Heart right ventricle (tissue), 16 donors: Measurements from ENCODE around the gene NLGN4X. TPM values are rescaled to one million over a fixed set of nuclear protein-coding genes. Genes with fewer than 3 reads are reported as not detected.

Experiments
- ATAC-seq, 8 donors: fragments of 200-7000 bp; cut with Tn5 transposase; one replicate each; pipeline ENCODE4 v1.9.1; 2020; ENCODE audit warnings: mild to moderate bottlenecking in 8 of 8, moderate library complexity in 8 of 8, moderate number of reproducible peaks in 1 of 8
- DNase-seq, 2 donors: peaks; one replicate each; pipeline ENCODE4 v3.0.0-alpha.2; 2020
- H3K27ac ChIP-seq, 10 donors: fragments of 200-600 bp; sonication (generic) in 2 of 10; one replicate each; pipeline versions ENCODE4 v1.5.0 to v1.8.0; 2020 to 2022; ENCODE audit warnings: mild to moderate bottlenecking in 3 of 10
- H3K27me3 ChIP-seq, 7 donors: fragments of 200-600 bp; one replicate each; pipeline ENCODE4 v1.8.0; 2021 to 2022; ENCODE audit warnings: mild to moderate bottlenecking in 2 of 7
- H3K36me3 ChIP-seq, 9 donors: fragments of 200-600 bp; sonication (generic) in 1 of 9; one replicate each; pipeline versions ENCODE4 v1.5.0 to v1.8.0; 2020 to 2022; ENCODE audit warnings: mild to moderate bottlenecking in 2 of 9
- H3K4me1 ChIP-seq, 9 donors: fragments of 200-600 bp; sonication (generic) in 1 of 9; one replicate each; pipeline versions ENCODE4 v1.5.0 to v1.8.0; 2020 to 2022; ENCODE audit warnings: mild to moderate bottlenecking in 4 of 9
- H3K4me3 ChIP-seq, 10 donors: fragments of 200-600 bp; sonication (generic) in 2 of 10; one replicate each; pipeline versions ENCODE4 v1.5.0 to v1.8.0; 2020 to 2022; ENCODE audit warnings: mild to moderate bottlenecking in 7 of 10, moderate library complexity in 2 of 10
- H3K9me3 ChIP-seq, 11 donors: fragments of 200-600 bp in 10 of 11; sonication (generic) in 2 of 11; one replicate each; pipeline versions ENCODE4 v1.5.0 to v1.8.0; 2013 to 2022; ENCODE audit warnings: mild to moderate bottlenecking in 2 of 11, control low read depth in 1 of 11, moderate library complexity in 1 of 11
- WGBS, 2 donors: extraction: QIAGEN DNeasy Blood & Tissue Kit; methylation state at CpG; one replicate each; pipeline ENCODE4 v1.1.7; 2013; ENCODE audit warnings: inconsistent platforms in 1 of 2; 5-methylcytosine and 5-hydroxymethylcytosine counted together
- intact Hi-C, 10 donors: fragments of 100-400 bp; cut with DNase I; formaldehyde crosslinking; loops; one replicate each; pipeline versions ENCODE4 v1.11.1 to v1.14.2; 2022
- polyA plus RNA-seq, 2 donors: library from polyadenylated mRNA; stranded (reverse); fragments of 200-250 nt; gene quantifications; one replicate each; pipeline ENCODE4 v1.2.3, GENCODE V29; 2013
- total RNA-seq, 10 donors: library from RNA; stranded (reverse); fragmentation: NEBNext Ultra II Directional in 3 of 10; extraction: Animal tissue kit (Norgen Biotek cat#: 25700) in 3 of 10; gene quantifications; one replicate each; pipeline versions ENCODE4 v1.2.1 to v1.2.4, GENCODE V29; 2021 to 2023
- TF ChIP-seq, protein P1 (sequence below), 9 donors: fragments of 200-600 bp; sonication (generic) in 2 of 9; IDR thresholded peaks; one replicate each; pipeline versions ENCODE4 v1.5.0 to v1.8.0; 2021 to 2022; ENCODE audit warnings: antibody characterized with exemption in 9 of 9, mild to moderate bottlenecking in 5 of 9, moderate library complexity in 1 of 9
- donor health status: Arrhythmogenic right ventricular cardiomyopathy.
- donor health status: ischemic (EF 13 %, LVEDD 7.1; RV severe dilation, severe dysfunction).
- donor health status: healthy with polysubstance abuse.
- donor health status: DM: no; HTN: yes; CAD: no.
- donor health status: DM: no; HTN: no; CAD: no.
- donor health status: ischemic (EF 25% LVEDD 6.9; RV normal size, moderate dysfunction).
- donor health status: ischemic (EF 25% LVEDD 5.7; RV mildly dilated, moderate dysfunction).
- donor health status: healthy.
- donor health status: DM: yes; HTN: yes; CAD: no.
- donor health status: Ischemic cardiomyopathy.
- donor health status: ischemic (EF 35%, LVEDD 5.7; RV mildly dilated, moderate dysfunction).
- donor health status: nonischemic (EF 11% LVEDD 7.7; RV severe dilation, severe dysfunction).
- donor health status: DM: yes; HTN: yes; CAD: no.
- donor health status: PGD.
- donor health status: ischemic (EF 29% LVEDD 5.4; RV normal size, mild dysfunction).
- donor health status: nonischemic (EF 23%, LVEDD 6.1; RV moderate dilation, normal function).

NLGN4X gene
- total and polyA plus RNA-seq, 12 donors = 0.37 to 4.1 (median 1.6) TPM

DNA sequence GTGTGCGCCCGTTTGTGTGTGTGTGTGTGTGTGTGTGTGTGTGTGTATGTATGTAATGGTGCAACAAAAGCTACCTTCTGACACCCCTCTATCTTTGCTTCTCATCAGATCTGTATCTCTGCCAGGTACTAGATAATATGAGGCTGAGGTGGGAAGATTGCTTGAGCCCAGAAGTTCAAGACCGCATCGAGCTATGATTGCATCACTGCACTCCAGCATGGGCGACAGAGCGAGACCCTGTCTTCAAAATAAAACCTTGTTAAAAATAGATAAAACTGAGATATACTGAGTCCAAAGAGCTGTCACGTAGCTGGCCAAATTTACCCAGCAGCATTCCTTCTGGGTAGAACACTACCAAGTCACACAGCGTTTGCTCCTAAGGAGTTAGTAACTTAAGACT lies 18.4 kb downstream of the NLGN4X start:
- Histone ChIP-seq H3K4me1 (no peaks in the 10 kb centered on the region), H3K9me3 (no peaks in the 10 kb centered on the region), H3K36me3 (no peaks in the 10 kb centered on the region), H3K4me3 (no peak overlapping the region), H3K27me3 (no peaks in the 10 kb centered on the region), H3K27ac (no peak overlapping the region)
- TF ChIP-seq, protein P1, sequence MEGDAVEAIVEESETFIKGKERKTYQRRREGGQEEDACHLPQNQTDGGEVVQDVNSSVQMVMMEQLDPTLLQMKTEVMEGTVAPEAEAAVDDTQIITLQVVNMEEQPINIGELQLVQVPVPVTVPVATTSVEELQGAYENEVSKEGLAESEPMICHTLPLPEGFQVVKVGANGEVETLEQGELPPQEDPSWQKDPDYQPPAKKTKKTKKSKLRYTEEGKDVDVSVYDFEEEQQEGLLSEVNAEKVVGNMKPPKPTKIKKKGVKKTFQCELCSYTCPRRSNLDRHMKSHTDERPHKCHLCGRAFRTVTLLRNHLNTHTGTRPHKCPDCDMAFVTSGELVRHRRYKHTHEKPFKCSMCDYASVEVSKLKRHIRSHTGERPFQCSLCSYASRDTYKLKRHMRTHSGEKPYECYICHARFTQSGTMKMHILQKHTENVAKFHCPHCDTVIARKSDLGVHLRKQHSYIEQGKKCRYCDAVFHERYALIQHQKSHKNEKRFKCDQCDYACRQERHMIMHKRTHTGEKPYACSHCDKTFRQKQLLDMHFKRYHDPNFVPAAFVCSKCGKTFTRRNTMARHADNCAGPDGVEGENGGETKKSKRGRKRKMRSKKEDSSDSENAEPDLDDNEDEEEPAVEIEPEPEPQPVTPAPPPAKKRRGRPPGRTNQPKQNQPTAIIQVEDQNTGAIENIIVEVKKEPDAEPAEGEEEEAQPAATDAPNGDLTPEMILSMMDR (IDR thresholded peaks at IDR 0.05) = no peak
- 77 to 85% methylated on average over 8 of the region's 8 CpGs for WGBS, 2 donors
- no peak for DNase-seq
- intact Hi-C loops = no loop called here
- no peak for ATAC-seq

DNA sequence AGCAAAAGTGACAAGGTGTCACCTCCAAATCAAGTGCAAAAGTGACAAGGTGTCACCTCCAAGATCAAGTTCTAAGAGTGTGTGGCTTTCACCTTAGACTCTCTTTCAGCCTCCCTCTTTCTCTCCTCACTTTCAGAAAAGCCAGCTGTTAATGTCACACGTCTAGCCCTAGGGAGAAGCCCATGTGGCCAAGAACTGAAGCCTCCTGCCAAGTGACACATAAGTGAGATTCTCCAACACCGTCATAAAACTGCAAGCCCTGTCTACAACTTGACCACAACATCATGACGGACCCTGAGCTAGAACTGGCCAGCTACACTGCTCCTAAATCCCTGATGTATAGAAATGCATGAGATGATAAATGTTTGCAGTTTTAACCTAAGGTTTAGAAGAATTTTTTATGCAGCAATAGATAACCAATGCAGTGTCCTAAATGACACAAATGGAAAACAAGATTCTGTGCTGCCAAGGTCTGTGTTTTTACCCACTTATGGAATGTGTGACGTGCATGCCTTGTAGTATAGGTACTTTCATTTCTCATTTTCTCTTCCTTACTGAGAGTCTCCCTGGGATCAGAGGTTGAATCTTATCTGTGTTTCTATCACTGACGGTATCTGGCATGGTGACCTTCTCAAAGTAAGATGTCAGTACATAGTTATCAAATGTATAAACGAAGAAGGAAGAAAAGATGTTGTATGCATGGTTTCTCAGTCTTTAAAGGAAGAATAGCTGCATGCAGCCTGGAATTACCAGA lies 25.0 kb downstream of the NLGN4X start:
- ATAC-seq = no peak
- H3K27ac ChIP-seq = no peak overlapping the region

DNA sequence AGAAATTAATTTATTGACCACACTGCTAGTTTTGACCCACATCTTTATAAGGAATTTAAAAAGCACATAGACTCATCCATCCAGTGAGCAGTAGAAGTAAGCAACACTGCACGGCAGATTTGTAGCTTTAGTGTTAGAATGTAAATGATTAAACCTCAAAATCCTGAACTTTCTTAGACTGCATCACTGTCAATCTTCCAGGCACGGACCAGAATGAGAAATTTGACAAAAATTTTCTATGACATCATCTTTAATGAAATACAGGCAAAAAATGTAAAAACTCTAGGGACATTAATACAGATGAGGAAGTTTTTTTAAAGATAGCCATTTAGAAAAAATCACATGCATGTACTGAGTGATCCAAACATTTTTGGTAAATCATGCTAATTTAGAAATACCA lies 29.2 kb downstream of the NLGN4X start:
- H3K9me3 ChIP-seq = peaks cover 0 to 12% (median 0%) of the 10 kb centered on the region in 11 donors
- no peaks in the 10 kb centered on the region for H3K27me3 ChIP-seq
- WGBS, 2 donors = 42 to 45% methylated on average over 2 of the region's 2 CpGs
- no peak overlapping the region for H3K4me3 ChIP-seq
- no peaks in the 10 kb centered on the region for H3K4me1 ChIP-seq
- H3K27ac ChIP-seq = no peak overlapping the region
- DNase-seq (no peak), ATAC-seq (no peak)
- no peaks in the 10 kb centered on the region for H3K36me3 ChIP-seq
- TF ChIP-seq, protein P1 (IDR thresholded peaks at IDR 0.05) = no peak
- intact Hi-C loops = no loop called here

More for the DNA sequence above, 25.0 kb downstream of the NLGN4X start:
- H3K4me3 ChIP-seq = no peak overlapping the region
- no peaks in the 10 kb centered on the region for H3K9me3 ChIP-seq
- DNase-seq = no peak
- TF ChIP-seq, protein P1 (IDR thresholded peaks at IDR 0.05) = no peak
- intact Hi-C loops = no loop called here
- no peaks in the 10 kb centered on the region for H3K27me3 ChIP-seq
- H3K36me3 ChIP-seq = no peaks in the 10 kb centered on the region
- H3K4me1 ChIP-seq = no peaks in the 10 kb centered on the region
- WGBS, 2 donors = 47 to 55% methylated on average over 6 of the region's 6 CpGs

DNA sequence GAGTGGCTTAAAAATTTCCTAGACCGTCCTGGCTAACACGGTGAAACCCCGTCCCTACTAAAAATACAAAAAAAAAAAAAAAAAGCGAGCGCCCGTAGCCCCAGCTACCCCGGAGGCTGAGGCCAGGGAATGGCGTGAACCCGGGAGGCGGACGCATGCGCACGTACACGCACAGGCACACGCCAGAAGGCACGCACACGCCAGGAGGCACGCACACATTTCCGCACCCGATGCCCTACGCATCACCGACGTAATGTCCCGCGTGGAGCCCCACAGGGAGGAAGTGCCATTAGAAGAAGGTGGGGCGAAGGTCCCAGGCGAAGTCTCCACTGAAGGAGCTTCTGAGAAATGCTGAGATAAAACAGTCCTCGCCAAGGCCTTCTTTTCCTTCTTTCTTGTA lies 41.4 kb downstream of the NLGN4X start:
- 94% methylated on average over 24 to 28 of the region's 28 CpGs for WGBS, 2 donors
- DNase-seq (no peak), ATAC-seq (no peak)
- Histone ChIP-seq H3K4me3 (no peak overlapping the region), H3K4me1 (no peaks in the 10 kb centered on the region), H3K36me3 (no peaks in the 10 kb centered on the region), H3K27ac (no peak overlapping the region), H3K27me3 (no peaks in the 10 kb centered on the region), H3K9me3 (peaks cover 0 to 3% (median 0%) of the 10 kb centered on the region in 11 donors)
- TF ChIP-seq, protein P1 (IDR thresholded peaks at IDR 0.05) = no peak
- intact Hi-C loops = no loop called here
